Natural killer cell (primary cell): ENCODE data around the gene WRNIP1. TPM values are rescaled to one million over a fixed set of nuclear protein-coding genes. Genes with fewer than 3 reads are reported as not detected.

Experiments
- ATAC-seq, 3 donors: fragments of 150-1000 bp in 2 of 3; fragments of 200-7000 bp in 1 of 3; cut with Tn5 transposase; 1 replicate in 1 of 3; 2 replicates in 2 of 3; pipeline ENCODE4 v1.10.0; 2021; ENCODE audit warnings: mild to moderate bottlenecking in 2 of 3, moderate library complexity in 2 of 3
- DNase-seq, 2 donors: peaks; one replicate each; pipeline versions ENCODE4 v3.0.0 to v3.0.0-alpha.2; 2013 to 2021; ENCODE audit warnings: mixed read lengths in 1 of 2
- H3K27ac ChIP-seq: one replicate; pipeline ENCODE4 v1.5.1; 2013; ENCODE audit warnings: mild to moderate bottlenecking, low read length
- H3K27me3 ChIP-seq: one replicate; pipeline ENCODE4 v1.6.1; 2013; ENCODE audit warnings: low read length; ENCODE audit not compliant: control insufficient read depth, insufficient read depth
- H3K36me3 ChIP-seq: one replicate; pipeline ENCODE4 v1.6.1; 2013; ENCODE audit warnings: low read length; ENCODE audit not compliant: control insufficient read depth, insufficient read depth
- H3K4me1 ChIP-seq: one replicate; pipeline ENCODE4 v1.6.1; 2013; ENCODE audit warnings: low read length; ENCODE audit not compliant: control insufficient read depth, insufficient read depth
- H3K4me3 ChIP-seq: one replicate; pipeline ENCODE4 v1.5.1; 2013; ENCODE audit warnings: low read length
- H3K9me3 ChIP-seq: one replicate; pipeline ENCODE4 v1.6.1; 2013; ENCODE audit warnings: low read length; ENCODE audit not compliant: control insufficient read depth, insufficient read depth
- H3K27ac Mint-ChIP-seq, 2 donors: one replicate each; pipeline ENCODE4 v1.8.0; 2022; ENCODE audit warnings: mild to moderate bottlenecking in 2 of 2, mixed read lengths in 2 of 2, moderate library complexity in 1 of 2
- H3K27me3 Mint-ChIP-seq, 2 donors: one replicate each; pipeline ENCODE4 v1.8.0; 2022; ENCODE audit warnings: low read depth in 2 of 2, mixed read lengths in 2 of 2
- H3K36me3 Mint-ChIP-seq: one replicate; pipeline ENCODE4 v1.8.0; 2022; ENCODE audit warnings: mixed read lengths
- H3K4me1 Mint-ChIP-seq, 2 donors: one replicate each; pipeline ENCODE4 v1.8.0; 2022; ENCODE audit warnings: mixed read lengths in 2 of 2
- H3K4me3 Mint-ChIP-seq: one replicate; pipeline ENCODE4 v1.8.0; 2022; ENCODE audit warnings: mild to moderate bottlenecking, moderate library complexity, mixed read lengths
- H3K9me3 Mint-ChIP-seq, 2 donors: one replicate each; pipeline ENCODE4 v1.8.0; 2022; ENCODE audit warnings: mixed read lengths in 2 of 2
- CTCF ChIP-seq: fragments of 200-600 bp; IDR thresholded peaks from one replicate; pipeline ENCODE4 v1.8.0; 2022; ENCODE audit warnings: antibody characterized with exemption
- WGBS: methylation state at CpG from one replicate; pipeline ENCODE4 v1.1.7; 2013; ENCODE audit warnings: missing lambda C conversion rate; ENCODE audit not compliant: insufficient coverage; 5-methylcytosine and 5-hydroxymethylcytosine counted together
- intact Hi-C: fragments of 100-400 bp; cut with micrococcal nuclease; formaldehyde crosslinking; loops from one replicate; pipeline ENCODE4 v1.14.2; 2022
- total RNA-seq, 4 donors: library from RNA; stranded (reverse); fragments of 120-200 nt in 1 of 4; gene quantifications; one replicate each; pipeline versions ENCODE4 v1.2.3 to v1.2.4, GENCODE V29; 2013 to 2022

The WRNIP1 gene
- total RNA-seq, 3 donors from 2014 or later (not counting 1 experiment from before 2014, with no cell fraction given): 27.9 to 34.8 (median 30.5) TPM

GRCh38 chr6:2737885-2738284, 27.3 kb upstream of the WRNIP1 start:
- H3K27me3 ChIP-seq: no peaks in the 10 kb centered on the region
- H3K4me1 ChIP-seq: no peaks in the 10 kb centered on the region
- no peaks in the 10 kb centered on the region for H3K36me3 ChIP-seq
- no peak for TF ChIP-seq CTCF
- intact Hi-C loops: no loop called here
- H3K9me3 Mint-ChIP-seq: no peaks in the 10 kb centered on the region
- H3K9me3 ChIP-seq: no peaks in the 10 kb centered on the region
- no peak overlapping the region for H3K4me3 ChIP-seq
- H3K4me3 Mint-ChIP-seq: no peak overlapping the region
- H3K36me3 Mint-ChIP-seq: no peaks in the 10 kb centered on the region
- H3K27ac Mint-ChIP-seq: no peak overlapping the region
- peaks cover 0 to 4% of the 10 kb centered on the region in 2 donors for H3K4me1 Mint-ChIP-seq
- H3K27ac ChIP-seq: no peak overlapping the region
- H3K27me3 Mint-ChIP-seq: peaks cover 0 to 2% of the 10 kb centered on the region in 2 donors
- no peak for ATAC-seq
- WGBS: 40% methylated on average over 1 of the region's 3 CpGs
- no peak for DNase-seq

- Histone ChIP-seq H3K4me1 (no peaks in the 10 kb centered on the region), H3K27me3 (no peaks in the 10 kb centered on the region), H3K36me3 (no peaks in the 10 kb centered on the region), H3K9me3 (no peaks in the 10 kb centered on the region), H3K27ac (no peak overlapping the region), H3K4me3 (no peak overlapping the region)
- peak; percentile 22 to 74 for DNase-seq
- ATAC-seq: peak in 2 of 3 donors; percentile 69 to 73
- intact Hi-C loops: no loop called here
- Mint-ChIP-seq H3K27ac (no peak overlapping the region), H3K36me3 (no peaks in the 10 kb centered on the region), H3K9me3 (no peaks in the 10 kb centered on the region), H3K4me3 (no peak overlapping the region), H3K4me1 (no peaks in the 10 kb centered on the region), H3K27me3 (peaks cover 0 to 2% of the 10 kb centered on the region in 2 donors)
- WGBS: 19% methylated on average over 4 of the region's 5 CpGs
- peak; percentile 69 for TF ChIP-seq CTCF
Measured at GRCh38 chr6:2738373-2738979, 26.7 kb upstream of the WRNIP1 start.

- no peak for ATAC-seq
- intact Hi-C loops: no loop called here
Measured at GRCh38 chr6:2739335-2739734, 25.9 kb upstream of the WRNIP1 start.

More at GRCh38 chr6:2739335-2739734, 25.9 kb upstream of the WRNIP1 start:
- Mint-ChIP-seq H3K36me3 (no peaks in the 10 kb centered on the region), H3K27ac (no peak overlapping the region), H3K27me3 (peaks cover 0 to 2% of the 10 kb centered on the region in 2 donors), H3K4me3 (no peak overlapping the region), H3K4me1 (no peaks in the 10 kb centered on the region), H3K9me3 (no peaks in the 10 kb centered on the region)
- 87% methylated on average over 4 of the region's 4 CpGs for WGBS
- Histone ChIP-seq H3K9me3 (no peaks in the 10 kb centered on the region), H3K27ac (no peak overlapping the region), H3K36me3 (no peaks in the 10 kb centered on the region), H3K4me1 (no peaks in the 10 kb centered on the region), H3K27me3 (no peaks in the 10 kb centered on the region), H3K4me3 (no peak overlapping the region)
- TF ChIP-seq CTCF: no peak
- no peak for DNase-seq
